Measurements from ENCODE around the gene SMIM28.
"Not testable (repeated sequence)": the region's sequence is repeated elsewhere in the genome, so short reads cannot be mapped to it uniquely, and the experiment has no call there.

SMIM28 gene

DNA sequence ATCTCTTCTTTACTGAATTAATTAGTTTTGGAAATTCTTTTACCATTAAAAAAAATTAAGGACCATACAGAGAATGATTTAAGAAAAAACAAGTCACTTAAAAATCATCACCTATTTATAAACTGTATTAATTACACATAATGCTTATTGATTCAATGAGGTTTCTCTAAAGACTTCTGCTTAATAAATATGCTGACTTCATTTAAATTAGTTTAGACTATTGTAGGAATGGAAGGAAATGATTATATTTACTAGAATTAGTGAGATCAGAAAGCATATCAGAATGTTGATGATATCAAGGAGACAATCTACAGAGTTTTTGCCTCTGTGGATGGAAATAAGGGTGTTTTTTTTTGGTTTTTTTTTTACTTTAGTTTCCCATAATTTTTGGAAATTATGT lies 34.6 kb upstream of the SMIM28 start:
- Histone ChIP-seq H3K27me3 (ENCODE audit: control insufficient read depth, insufficient read depth, low read length) (no peaks in the 10 kb centered on the region), H3K9ac (ENCODE audit: low read length) (no peak overlapping the region), H3K4me3 (ENCODE audit: low read depth, low read length) (no peak overlapping the region), H3K36me3 (ENCODE audit: control insufficient read depth, insufficient read depth, low read length) (no peaks in the 10 kb centered on the region), H3K9me3 (ENCODE audit: control insufficient read depth, insufficient read depth, low read depth, low read length) (no peaks in the 10 kb centered on the region), H3K27ac (ENCODE audit: low read depth, low read length) (no peak overlapping the region), H3K4me1 (ENCODE audit: control insufficient read depth, insufficient read depth, low read length) (peaks cover 30% of the 10 kb centered on the region)

- no peaks in the 10 kb centered on the region for H3K36me3 ChIP-seq (ENCODE audit: control insufficient read depth, insufficient read depth, low read length)
- no peaks in the 10 kb centered on the region for H3K9me3 ChIP-seq (ENCODE audit: control insufficient read depth, insufficient read depth, low read depth, low read length)
- no peaks in the 10 kb centered on the region for H3K27me3 ChIP-seq (ENCODE audit: control insufficient read depth, insufficient read depth, low read length)
- H3K27ac ChIP-seq (ENCODE audit: low read depth, low read length) = no peak overlapping the region
- H3K4me1 ChIP-seq (ENCODE audit: control insufficient read depth, insufficient read depth, low read length) = peaks cover 35% of the 10 kb centered on the region
- no peak overlapping the region for H3K4me3 ChIP-seq (ENCODE audit: low read depth, low read length)
- no peak overlapping the region for H3K9ac ChIP-seq (ENCODE audit: low read length)
Measured at GRCh38 chr6:138345565-138346285, 32.0 kb upstream of the SMIM28 start.

GRCh38 chr6:138346302-138347195 lies 31.2 kb upstream of the SMIM28 start:
- no peak overlapping the region for H3K9ac ChIP-seq (ENCODE audit: low read length)
- no peaks in the 10 kb centered on the region for H3K36me3 ChIP-seq (ENCODE audit: control insufficient read depth, insufficient read depth, low read length)
- no peaks in the 10 kb centered on the region for H3K27me3 ChIP-seq (ENCODE audit: control insufficient read depth, insufficient read depth, low read length)
- no peak overlapping the region for H3K27ac ChIP-seq (ENCODE audit: low read depth, low read length)
- no peak overlapping the region for H3K4me3 ChIP-seq (ENCODE audit: low read depth, low read length)
- peaks cover 35% of the 10 kb centered on the region for H3K4me1 ChIP-seq (ENCODE audit: control insufficient read depth, insufficient read depth, low read length)
- H3K9me3 ChIP-seq (ENCODE audit: control insufficient read depth, insufficient read depth, low read depth, low read length) = no peaks in the 10 kb centered on the region

- Histone ChIP-seq H3K9me3 (ENCODE audit: control insufficient read depth, insufficient read depth, low read depth, low read length) (no peaks in the 10 kb centered on the region), H3K36me3 (ENCODE audit: control insufficient read depth, insufficient read depth, low read length) (no peaks in the 10 kb centered on the region)
Measured at GRCh38 chr6:138347864-138348263, 29.8 kb upstream of the SMIM28 start.

GRCh38 chr6:138349891-138350290 lies 27.8 kb upstream of the SMIM28 start:
- no peak overlapping the region for H3K9ac ChIP-seq (ENCODE audit: low read length)
- H3K36me3 ChIP-seq (ENCODE audit: control insufficient read depth, insufficient read depth, low read length) = no peaks in the 10 kb centered on the region
- no peak overlapping the region for H3K4me3 ChIP-seq (ENCODE audit: low read depth, low read length)
- H3K27me3 ChIP-seq (ENCODE audit: control insufficient read depth, insufficient read depth, low read length) = no peaks in the 10 kb centered on the region
- H3K9me3 ChIP-seq (ENCODE audit: control insufficient read depth, insufficient read depth, low read depth, low read length) = no peaks in the 10 kb centered on the region
- no peak overlapping the region for H3K27ac ChIP-seq (ENCODE audit: low read depth, low read length)
- peaks cover 35% of the 10 kb centered on the region for H3K4me1 ChIP-seq (ENCODE audit: control insufficient read depth, insufficient read depth, low read length)

More at GRCh38 chr6:138347864-138348263, 29.8 kb upstream of the SMIM28 start:
- Histone ChIP-seq H3K4me3 (ENCODE audit: low read depth, low read length) (no peak overlapping the region), H3K27ac (ENCODE audit: low read depth, low read length) (no peak overlapping the region), H3K9ac (ENCODE audit: low read length) (no peak overlapping the region), H3K4me1 (ENCODE audit: control insufficient read depth, insufficient read depth, low read length) (peaks cover 35% of the 10 kb centered on the region), H3K27me3 (ENCODE audit: control insufficient read depth, insufficient read depth, low read length) (no peaks in the 10 kb centered on the region)

DNA sequence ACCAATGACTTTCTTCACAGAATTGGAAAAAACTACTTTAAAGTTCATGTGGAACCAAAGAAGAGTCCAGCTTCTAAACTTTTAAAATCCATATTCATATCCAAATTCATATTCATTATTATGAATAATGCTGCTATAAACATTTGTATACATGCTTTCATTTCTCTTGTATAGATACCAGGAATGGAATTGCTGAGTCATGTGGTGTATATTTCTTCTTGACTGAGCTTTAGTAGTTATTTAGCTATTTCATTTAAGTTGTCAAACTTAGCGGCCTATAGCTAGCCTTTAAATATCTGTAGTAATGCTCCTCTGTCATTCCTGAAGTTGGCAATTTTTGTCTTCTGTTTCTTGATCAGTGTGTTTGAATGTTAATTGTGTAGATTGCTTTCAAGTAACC lies 19.8 kb upstream of the SMIM28 start:
- H3K27me3 ChIP-seq (ENCODE audit: control insufficient read depth, insufficient read depth, low read length) = no peaks in the 10 kb centered on the region
- H3K27ac ChIP-seq (ENCODE audit: low read depth, low read length) = no peak overlapping the region
- H3K9me3 ChIP-seq (ENCODE audit: control insufficient read depth, insufficient read depth, low read depth, low read length) = no peaks in the 10 kb centered on the region
- H3K36me3 ChIP-seq (ENCODE audit: control insufficient read depth, insufficient read depth, low read length) = no peaks in the 10 kb centered on the region
- H3K4me1 ChIP-seq (ENCODE audit: control insufficient read depth, insufficient read depth, low read length) = no peaks in the 10 kb centered on the region
- no peak overlapping the region for H3K4me3 ChIP-seq (ENCODE audit: low read depth, low read length)
- no peak overlapping the region for H3K9ac ChIP-seq (ENCODE audit: low read length)

GRCh38 chr6:138368684-138369083 lies 9.0 kb upstream of the SMIM28 start:
- not testable (repeated sequence) for H3K9ac ChIP-seq (ENCODE audit: low read length); H3K27me3 ChIP-seq (ENCODE audit: control insufficient read depth, insufficient read depth, low read length); H3K4me3 ChIP-seq (ENCODE audit: low read depth, low read length); H3K36me3 ChIP-seq (ENCODE audit: control insufficient read depth, insufficient read depth, low read length); H3K27ac ChIP-seq (ENCODE audit: low read depth, low read length); H3K9me3 ChIP-seq (ENCODE audit: control insufficient read depth, insufficient read depth, low read depth, low read length)
- H3K4me1 ChIP-seq (ENCODE audit: control insufficient read depth, insufficient read depth, low read length) = peaks cover 10% of the 10 kb centered on the region; the same call in 1 of the 2 replicates

GRCh38 chr6:138370631-138371451 lies 6.9 kb upstream of the SMIM28 start:
- peaks cover 10% of the 10 kb centered on the region; the same call in 1 of the 2 replicates for H3K4me1 ChIP-seq (ENCODE audit: control insufficient read depth, insufficient read depth, low read length)
- H3K36me3 ChIP-seq (ENCODE audit: control insufficient read depth, insufficient read depth, low read length) = no peaks in the 10 kb centered on the region
- H3K27ac ChIP-seq (ENCODE audit: low read depth, low read length) = no peak overlapping the region
- H3K27me3 ChIP-seq (ENCODE audit: control insufficient read depth, insufficient read depth, low read length) = no peaks in the 10 kb centered on the region
- no peak overlapping the region for H3K4me3 ChIP-seq (ENCODE audit: low read depth, low read length)
- no peak overlapping the region for H3K9ac ChIP-seq (ENCODE audit: low read length)
- H3K9me3 ChIP-seq (ENCODE audit: control insufficient read depth, insufficient read depth, low read depth, low read length) = no peaks in the 10 kb centered on the region

DNA sequence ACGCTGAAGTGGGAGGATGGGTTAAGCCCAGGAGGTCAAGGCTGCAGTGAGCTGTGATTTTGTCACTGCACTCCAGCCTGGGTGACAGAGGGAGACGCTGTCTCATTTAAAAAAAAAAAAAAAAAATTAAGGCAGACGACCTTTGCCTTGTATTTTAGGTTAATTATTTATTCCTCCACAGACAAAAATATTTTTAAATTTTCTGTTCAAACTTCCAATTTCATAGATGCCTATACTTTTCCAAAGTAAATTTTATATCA lies 6.3 kb upstream of the SMIM28 start:
- H3K4me1 ChIP-seq (ENCODE audit: control insufficient read depth, insufficient read depth, low read length) = peaks cover 10% of the 10 kb centered on the region; the same call in 1 of the 2 replicates
- no peaks in the 10 kb centered on the region for H3K36me3 ChIP-seq (ENCODE audit: control insufficient read depth, insufficient read depth, low read length)
- no peak overlapping the region for H3K4me3 ChIP-seq (ENCODE audit: low read depth, low read length)
- H3K27ac ChIP-seq (ENCODE audit: low read depth, low read length) = no peak overlapping the region
- no peaks in the 10 kb centered on the region for H3K27me3 ChIP-seq (ENCODE audit: control insufficient read depth, insufficient read depth, low read length)
- H3K9ac ChIP-seq (ENCODE audit: low read length) = no peak overlapping the region
- H3K9me3 ChIP-seq (ENCODE audit: control insufficient read depth, insufficient read depth, low read depth, low read length) = no peaks in the 10 kb centered on the region

DNA sequence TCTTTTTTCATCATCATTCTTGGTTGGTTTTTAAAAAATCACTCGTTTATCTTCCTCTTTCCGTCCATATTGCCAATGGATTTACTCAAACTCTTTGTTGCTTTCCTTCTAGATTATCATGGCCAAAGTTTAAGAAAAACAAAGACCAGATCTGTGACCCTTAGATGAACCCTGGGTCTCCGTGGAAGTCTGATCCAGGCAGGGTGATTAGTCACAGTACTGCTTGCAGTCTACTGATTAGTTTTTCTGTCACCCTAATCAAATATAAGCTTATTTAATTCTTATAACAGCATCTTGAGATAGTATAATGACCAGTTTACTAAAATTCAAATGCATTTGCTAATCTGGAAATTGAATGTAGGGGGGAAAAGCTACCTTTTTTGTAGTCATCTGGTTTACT lies 6.0 kb upstream of the SMIM28 start:
- H3K27ac ChIP-seq (ENCODE audit: low read depth, low read length) = no peak overlapping the region
- H3K36me3 ChIP-seq (ENCODE audit: control insufficient read depth, insufficient read depth, low read length) = no peaks in the 10 kb centered on the region
- no peaks in the 10 kb centered on the region for H3K27me3 ChIP-seq (ENCODE audit: control insufficient read depth, insufficient read depth, low read length)
- peaks cover 10% of the 10 kb centered on the region; the same call in 1 of the 2 replicates for H3K4me1 ChIP-seq (ENCODE audit: control insufficient read depth, insufficient read depth, low read length)
- no peak overlapping the region for H3K9ac ChIP-seq (ENCODE audit: low read length)
- H3K9me3 ChIP-seq (ENCODE audit: control insufficient read depth, insufficient read depth, low read depth, low read length) = no peaks in the 10 kb centered on the region
- H3K4me3 ChIP-seq (ENCODE audit: low read depth, low read length) = no peak overlapping the region
